Mesodermal cell (in vitro differentiated cells): ENCODE results near the gene SGK2.
"Not testable (repeated sequence)": the region's sequence is repeated elsewhere in the genome, so short reads cannot be mapped to it uniquely, and the experiment has no call there.

Experiments used
- H3K27ac ChIP-seq: 2 replicates; pipeline ENCODE4 v1.7.0; 2013; ENCODE audit warnings: mild to moderate bottlenecking, low read depth, low read length, moderate library complexity; ENCODE audit not compliant: severe bottlenecking
- H3K36me3 ChIP-seq: 2 replicates; pipeline ENCODE4 v1.7.1; 2013; ENCODE audit warnings: mild to moderate bottlenecking, low read length, moderate library complexity; ENCODE audit not compliant: control insufficient read depth, insufficient read depth
- H3K4me1 ChIP-seq: one replicate; pipeline ENCODE4 v1.7.1; 2013; ENCODE audit warnings: mild to moderate bottlenecking, low read length; ENCODE audit not compliant: insufficient read depth, control insufficient read depth, poor library complexity, severe bottlenecking
- H3K4me3 ChIP-seq: 2 replicates; pipeline ENCODE4 v1.7.0; 2013; ENCODE audit warnings: low read length, control low read depth, mild to moderate bottlenecking; ENCODE audit not compliant: insufficient read depth, poor library complexity, severe bottlenecking; ENCODE audit errors: extremely low read depth
- H3K9me3 ChIP-seq: 2 replicates; pipeline ENCODE4 v1.7.1; 2013; ENCODE audit warnings: mild to moderate bottlenecking, low read length, moderate library complexity; ENCODE audit not compliant: control insufficient read depth
- WGBS, 2 experiments: methylation state at CpG; one replicate each; pipeline ENCODE4 v1.1.5; 2013; ENCODE audit warnings: missing lambda C conversion rate in 2 of 2; ENCODE audit not compliant: insufficient coverage in 2 of 2; 5-methylcytosine and 5-hydroxymethylcytosine counted together

SGK2 gene

GRCh38 chr20:43607278-43607677 is 48.5 kb downstream of the SGK2 start:
- not testable (repeated sequence) for H3K27ac ChIP-seq, H3K9me3 ChIP-seq, H3K4me3 ChIP-seq, H3K4me1 ChIP-seq
- WGBS, 2 experiments, result 99 to 100% methylated on average over 8 to 16 of the region's 30 CpGs
- peaks cover 45% of the 10 kb centered on the region for H3K36me3 ChIP-seq

DNA sequence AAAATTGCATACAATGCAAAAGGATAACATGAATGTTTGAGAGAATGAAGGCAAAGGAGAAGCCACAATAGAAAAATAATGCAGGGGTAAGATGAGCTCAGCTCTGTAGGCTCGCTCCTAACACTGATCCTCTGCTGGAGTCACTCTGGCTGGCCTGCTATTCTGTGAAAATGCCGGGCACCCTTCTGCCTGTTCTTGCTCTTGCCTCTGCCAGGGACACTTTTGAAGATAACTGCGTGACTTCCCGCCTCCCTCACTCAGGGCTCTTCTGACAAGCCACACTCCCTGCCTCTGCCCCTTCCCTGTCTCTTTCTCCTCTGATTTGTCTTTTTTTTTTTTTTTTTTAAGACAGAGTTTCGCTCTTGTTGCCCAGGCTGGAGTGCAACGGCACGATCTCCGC is 72.8 kb downstream of the SGK2 start:
- Histone ChIP-seq H3K9me3 (no peaks in the 10 kb centered on the region), H3K36me3 (peaks cover 36% of the 10 kb centered on the region), H3K27ac (no peak overlapping the region), H3K4me3 (no peak overlapping the region), H3K4me1 (no peaks in the 10 kb centered on the region)
- WGBS, 2 experiments, result 88 to 96% methylated on average over 3 to 4 of the region's 8 CpGs
